PC-3 (cell line): ENCODE results near the gene ARF1. TPM values are rescaled to one million over a fixed set of nuclear protein-coding genes. Genes with fewer than 3 reads are reported as not detected.

ENCODE experiments used
- ATAC-seq: fragments of 200-7000 bp; cut with Tn5 transposase; 2 replicates; pipeline ENCODE4 v1.9.1; 2020; ENCODE audit warnings: mild to moderate bottlenecking, moderate library complexity
- BruUV-seq: library from RNA; stranded (reverse); fragments of 400-500 nt; replicated peaks from 2 replicates; lab custom pipeline; 2021; lab: Mats Ljungman, UMichigan
- CTCF ChIA-PET: fragments of 300-600 bp; sonication (Branson Sonifier 250); formaldehyde crosslinking; loops from one replicate; lab custom pipeline; 2022; ENCODE audit warnings: antibody characterized with exemption; lab: Charles Lee
- POLR2A ChIA-PET: fragments of 300-600 bp; sonication (Branson Sonifier 250); formaldehyde crosslinking; loops from one replicate; lab custom pipeline; 2022; ENCODE audit warnings: antibody characterized with exemption; ENCODE audit not compliant: unreplicated experiment; lab: Charles Lee
- DNase-seq: peaks from one replicate; pipeline ENCODE4 v3.0.0-alpha.2; 2015
- H2AFZ ChIP-seq: fragments of 300-600 bp; sonication (generic); 2 replicates; pipeline ENCODE4 v1.6.0; 2016; ENCODE audit warnings: antibody characterized with exemption, low read length
- H3F3A ChIP-seq: fragments of 300-600 bp; sonication (generic); one replicate; pipeline ENCODE4 v1.6.0; 2017; ENCODE audit warnings: antibody characterized with exemption, low read length, control low read depth, mild to moderate bottlenecking; ENCODE audit not compliant: unreplicated experiment
- H3K27ac ChIP-seq: fragments of 300-600 bp; sonication (generic); 2 replicates; pipeline ENCODE4 v1.5.1; 2016; ENCODE audit warnings: mild to moderate bottlenecking, low read length
- H3K27me3 ChIP-seq: fragments of 300-600 bp; sonication (generic); 2 replicates; pipeline ENCODE4 v1.6.1; 2016; ENCODE audit warnings: low read length, mixed read lengths
- H3K36me3 ChIP-seq: fragments of 300-600 bp; sonication (generic); 2 replicates; pipeline ENCODE4 v1.6.1; 2016; ENCODE audit warnings: low read depth, mixed run types, low read length, mixed read lengths
- H3K4me1 ChIP-seq: fragments of 300-600 bp; sonication (generic); 2 replicates; pipeline ENCODE4 v1.5.1; 2016; ENCODE audit warnings: low read length; ENCODE audit not compliant: insufficient read depth
- H3K4me2 ChIP-seq: fragments of 300-600 bp; sonication (generic); 2 replicates; pipeline ENCODE4 v1.6.0; 2016; ENCODE audit warnings: low read length
- H3K4me3 ChIP-seq: fragments of 300-600 bp; sonication (generic); 2 replicates; pipeline ENCODE4 v1.5.1; 2016; ENCODE audit warnings: mild to moderate bottlenecking, low read length, mixed read lengths
- H3K79me2 ChIP-seq: fragments of 300-600 bp; sonication (generic); 2 replicates; pipeline ENCODE4 v1.6.1; 2017; ENCODE audit warnings: low read length, mixed read lengths
- H3K9ac ChIP-seq: fragments of 300-600 bp; sonication (generic); 2 replicates; pipeline ENCODE4 v1.6.0; 2016; ENCODE audit warnings: mild to moderate bottlenecking, low read length
- H3K9me2 ChIP-seq: fragments of 300-600 bp; sonication (generic); replicated peaks from 2 replicates; pipeline ENCODE4 v1.6.1; 2016; ENCODE audit warnings: mixed run types, low read length, mixed read lengths
- H3K9me3 ChIP-seq: fragments of 300-600 bp; sonication (generic); 2 replicates; pipeline ENCODE4 v1.6.1; 2016; ENCODE audit warnings: low read length, mixed read lengths
- H4K20me1 ChIP-seq: fragments of 300-600 bp; sonication (generic); 2 replicates; pipeline ENCODE4 v1.6.1; 2016; ENCODE audit warnings: low read length, mixed read lengths
- CTCF ChIP-seq: fragments of 300-600 bp; sonication (generic); conservative IDR thresholded peaks from 2 replicates; pipeline ENCODE4 v1.5.1; 2017; ENCODE audit warnings: antibody characterized with exemption, low read depth, mild to moderate bottlenecking, low read length
- EZH2 ChIP-seq: fragments of 300-600 bp; sonication (generic); IDR thresholded peaks from one replicate; pipeline ENCODE4 v1.6.1; 2017; ENCODE audit warnings: antibody characterized with exemption, mild to moderate bottlenecking, low read length; ENCODE audit not compliant: unreplicated experiment
- EZH2phosphoT487 ChIP-seq: fragments of 300-600 bp; sonication (generic); IDR thresholded peaks from 2 replicates; pipeline ENCODE4 v1.6.1; 2018; ENCODE audit warnings: mild to moderate bottlenecking, antibody characterized with exemption, low read length, borderline replicate concordance
- intact Hi-C: fragments of 100-400 bp; cut with micrococcal nuclease; formaldehyde crosslinking; loops from 2 replicates; pipeline ENCODE4 v1.9.0; 2023
- total RNA-seq: library from RNA; depleted of rRNA; stranded (reverse); fragments of >200 nt; gene quantifications from 2 replicates; pipeline ENCODE4 v1.2.3, GENCODE V29; 2014

ARF1 gene
- total RNA-seq, 1 experiment from 2014 or later: 688 TPM

DNA sequence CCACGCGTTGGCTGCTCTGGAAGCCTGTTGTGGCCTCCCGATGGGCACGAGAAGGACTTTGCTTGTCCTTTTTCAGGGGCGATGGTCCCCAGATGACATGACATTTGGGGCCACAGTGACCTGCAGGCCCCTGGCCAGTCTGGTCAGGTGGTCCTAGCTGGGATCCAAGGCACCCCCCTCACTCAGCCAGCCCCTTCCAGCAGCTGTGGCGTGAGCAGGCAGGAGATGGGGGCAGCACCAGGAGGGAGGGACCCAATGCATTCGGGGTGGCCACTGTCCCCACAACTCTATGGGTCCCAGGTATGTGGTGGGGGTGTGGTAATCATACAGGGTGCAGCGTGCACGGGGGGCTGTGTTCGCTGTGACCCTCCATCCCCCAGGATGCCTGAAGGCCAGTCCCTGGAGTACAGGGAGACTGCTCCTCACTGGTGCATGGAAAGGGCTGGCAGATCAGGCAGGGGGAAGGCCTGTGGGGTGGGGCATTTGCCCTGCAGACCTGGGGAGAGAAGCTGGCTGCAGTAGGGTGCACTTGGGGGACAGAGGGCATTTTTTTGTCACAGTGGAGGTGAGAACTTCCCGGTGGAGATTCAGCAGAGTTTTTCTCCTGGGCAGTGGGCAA is 44.0 kb upstream of the ARF1 start:
- ChIA-PET POLR2A (no interaction called here), CTCF (no interaction called here)
- Histone ChIP-seq H3K9me2 (no peaks in the 10 kb centered on the region), H3K79me2 (no peaks in the 10 kb centered on the region), H3K36me3 (no peaks in the 10 kb centered on the region), H3F3A (peaks cover 4% of the 10 kb centered on the region), H3K27ac (no peak overlapping the region), H3K4me1 (peaks cover 8% of the 10 kb centered on the region), H4K20me1 (no peaks in the 10 kb centered on the region), H2AFZ (no peak overlapping the region), H3K9ac (no peak overlapping the region), H3K4me3 (no peak overlapping the region), H3K4me2 (no peak overlapping the region), H3K27me3 (peaks cover 4% of the 10 kb centered on the region; the same call in 1 of the 2 replicates), H3K9me3 (peaks cover 3% of the 10 kb centered on the region)
- BruUV-seq: no TSS peak
- TF ChIP-seq CTCF (no peak), EZH2phosphoT487 (no peak), EZH2 (no peak)
- ATAC-seq (no peak), DNase-seq (no peak)
- intact Hi-C loops: no loop called here

GRCh38 chr1:228039006-228039903 is 43.3 kb upstream of the ARF1 start:
- Histone ChIP-seq H3K9me2 (no peaks in the 10 kb centered on the region), H3K4me3 (no peak overlapping the region), H3K4me2 (no peak overlapping the region), H3K27ac (no peak overlapping the region), H4K20me1 (no peaks in the 10 kb centered on the region), H3K27me3 (peaks cover 4% of the 10 kb centered on the region; the same call in 1 of the 2 replicates), H3K36me3 (no peaks in the 10 kb centered on the region), H3K9ac (no peak overlapping the region), H3K4me1 (peaks cover 15% of the 10 kb centered on the region), H2AFZ (no peak overlapping the region), H3F3A (peaks cover 4% of the 10 kb centered on the region), H3K9me3 (no peaks in the 10 kb centered on the region), H3K79me2 (no peaks in the 10 kb centered on the region)
- ChIA-PET CTCF (no interaction called here), POLR2A (no interaction called here)
- ATAC-seq: no peak
- no TSS peak for BruUV-seq
- DNase-seq: no peak
- intact Hi-C loops: no loop called here
- TF ChIP-seq EZH2phosphoT487: no peak
- no peak for TF ChIP-seq CTCF
- TF ChIP-seq EZH2: no peak

DNA sequence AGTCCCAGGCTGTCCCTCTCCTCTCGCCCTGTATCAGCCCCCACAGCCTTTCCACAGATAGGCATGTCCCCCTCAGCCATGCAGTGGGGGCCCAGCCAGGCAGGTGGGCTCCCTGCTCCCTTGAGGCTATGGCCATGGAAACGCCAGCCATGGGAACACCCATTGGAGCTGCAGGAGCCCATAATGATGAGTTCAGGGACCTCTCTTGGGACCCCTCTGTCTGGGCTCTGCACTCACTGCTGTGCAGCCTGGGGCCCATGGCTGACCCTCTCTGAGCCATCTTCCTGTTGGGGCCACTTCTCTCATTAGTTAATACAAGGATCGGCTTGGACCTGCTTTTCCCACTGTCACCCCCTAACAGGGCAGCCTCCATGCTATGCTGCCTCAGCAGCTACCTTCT is 42.5 kb upstream of the ARF1 start:
- intact Hi-C loops: no loop called here
- Histone ChIP-seq H4K20me1 (no peaks in the 10 kb centered on the region), H3K27ac (no peak overlapping the region), H3F3A (peaks cover 4% of the 10 kb centered on the region), H3K4me3 (no peak overlapping the region), H3K9me3 (no peaks in the 10 kb centered on the region), H3K79me2 (no peaks in the 10 kb centered on the region), H2AFZ (no peak overlapping the region), H3K36me3 (no peaks in the 10 kb centered on the region), H3K27me3 (peaks cover 4% of the 10 kb centered on the region; the same call in 1 of the 2 replicates), H3K4me1 (peaks cover 22% of the 10 kb centered on the region), H3K4me2 (no peak overlapping the region), H3K9me2 (no peaks in the 10 kb centered on the region), H3K9ac (no peak overlapping the region)
- no TSS peak for BruUV-seq
- ChIA-PET POLR2A (no interaction called here), CTCF (no interaction called here)
- DNase-seq (no peak), ATAC-seq (no peak)
- TF ChIP-seq CTCF (no peak), EZH2phosphoT487 (no peak), EZH2 (no peak)
